Activated T-helper 1 cell treated with anti-CD3 and anti-CD28 coated beads, Interleukin-2, amount 50 U/mL, for 16 hours (primary cell): Measurements from ENCODE around the gene SLC2A8.

Experiments used
- DNase-seq, 2 donors: peaks; one replicate each; pipeline ENCODE4 v3.0.0-alpha.2; 2020; ENCODE audit warnings: low read depth in 1 of 2, low spot score in 1 of 2

Gene SLC2A8

DNA sequence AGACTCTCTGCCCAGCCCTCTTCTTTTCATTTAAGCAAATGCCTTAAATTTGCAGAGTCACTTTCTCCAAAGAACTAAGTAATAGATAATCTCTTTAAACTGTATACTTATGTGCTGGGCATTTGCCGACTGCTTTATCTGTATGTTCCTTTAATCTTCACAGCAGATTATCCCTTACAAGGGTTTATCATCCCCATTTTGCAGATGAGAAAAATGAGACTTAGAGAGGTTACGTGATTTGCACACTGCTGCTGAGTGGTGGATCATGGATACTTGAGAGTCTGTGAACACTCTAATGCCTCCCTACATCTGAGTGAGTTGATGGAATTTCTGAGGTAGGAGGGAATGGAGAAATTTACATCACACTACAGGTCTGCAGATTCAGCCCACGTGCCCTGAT lies 31.4 kb downstream of the SLC2A8 start:
- DNase-seq = no peak

DNA sequence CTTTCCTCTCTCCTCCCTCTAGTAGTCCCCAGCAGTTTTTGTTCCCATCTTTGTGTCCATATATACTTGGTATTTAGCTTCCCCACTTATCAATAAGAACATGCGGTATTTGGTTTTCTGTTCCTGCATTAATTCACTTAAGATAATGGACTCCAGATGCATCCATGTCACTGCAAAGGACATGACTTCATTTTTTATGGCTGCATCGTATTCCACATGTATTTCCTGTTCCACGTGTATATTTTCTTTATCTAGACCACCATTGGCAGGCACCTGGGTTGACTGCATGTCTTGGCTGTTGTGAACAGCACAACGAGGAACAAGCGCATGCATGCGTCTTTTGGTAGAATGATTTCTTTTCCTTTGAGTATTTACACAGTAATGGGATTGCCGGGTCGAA lies 33.4 kb downstream of the SLC2A8 start:
- no peak for DNase-seq

DNA sequence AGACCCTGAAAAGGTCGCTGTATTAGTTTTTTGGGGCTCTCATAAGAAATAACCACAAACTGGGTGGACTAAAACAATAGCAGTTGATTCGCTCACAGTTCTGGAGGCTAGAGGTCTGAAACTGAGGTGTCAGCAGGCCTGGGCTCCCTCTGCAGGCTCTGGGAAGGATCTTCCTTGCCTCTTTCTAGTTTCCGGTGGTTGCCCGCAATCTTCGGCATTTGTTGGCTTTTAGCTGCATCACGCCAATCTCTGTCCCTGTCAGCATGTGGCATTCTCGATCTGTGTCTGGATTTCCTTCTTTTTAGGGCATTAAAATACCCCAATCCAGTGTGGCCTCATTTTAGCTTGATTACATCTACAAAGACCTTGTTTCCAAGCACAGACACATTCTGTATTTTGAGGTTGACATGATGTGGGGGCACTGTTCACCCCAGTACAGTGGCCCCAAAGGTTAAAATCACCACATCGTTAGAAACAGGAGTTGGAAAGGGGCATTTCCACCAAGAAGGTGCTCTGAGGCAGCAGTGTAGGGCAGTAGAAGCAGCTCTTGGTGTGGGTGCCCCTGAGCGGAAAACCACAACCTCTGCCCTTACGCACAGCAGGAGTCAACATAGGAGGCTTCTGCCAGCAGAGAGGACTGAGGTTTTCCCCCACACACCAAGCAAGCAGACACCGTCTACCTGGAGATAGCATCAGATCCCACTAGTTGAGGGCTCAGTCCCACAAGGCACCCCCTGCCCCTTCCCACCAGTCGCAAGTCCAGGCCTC lies 40.7 kb downstream of the SLC2A8 start:
- no peak for DNase-seq

DNA sequence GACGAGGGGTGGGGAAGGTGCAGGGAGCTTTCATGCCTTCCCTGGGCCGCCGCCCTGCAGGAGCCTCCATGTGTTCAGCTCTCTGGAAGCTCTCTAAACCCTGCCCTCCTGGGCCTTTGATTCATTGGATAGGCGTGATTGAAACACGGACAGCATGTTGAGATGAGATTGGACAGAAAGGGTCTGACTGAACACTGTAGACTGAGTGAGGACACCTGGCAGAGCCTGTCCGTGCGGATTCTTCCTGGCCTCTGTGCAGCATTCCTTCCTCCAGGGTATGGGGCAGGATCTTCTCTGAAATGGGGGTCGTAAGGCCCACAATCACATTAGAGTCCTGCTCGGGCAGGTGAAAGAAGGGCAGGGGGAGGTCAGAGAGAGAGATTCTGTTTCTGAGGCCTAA lies 41.4 kb downstream of the SLC2A8 start:
- DNase-seq = no peak

DNA sequence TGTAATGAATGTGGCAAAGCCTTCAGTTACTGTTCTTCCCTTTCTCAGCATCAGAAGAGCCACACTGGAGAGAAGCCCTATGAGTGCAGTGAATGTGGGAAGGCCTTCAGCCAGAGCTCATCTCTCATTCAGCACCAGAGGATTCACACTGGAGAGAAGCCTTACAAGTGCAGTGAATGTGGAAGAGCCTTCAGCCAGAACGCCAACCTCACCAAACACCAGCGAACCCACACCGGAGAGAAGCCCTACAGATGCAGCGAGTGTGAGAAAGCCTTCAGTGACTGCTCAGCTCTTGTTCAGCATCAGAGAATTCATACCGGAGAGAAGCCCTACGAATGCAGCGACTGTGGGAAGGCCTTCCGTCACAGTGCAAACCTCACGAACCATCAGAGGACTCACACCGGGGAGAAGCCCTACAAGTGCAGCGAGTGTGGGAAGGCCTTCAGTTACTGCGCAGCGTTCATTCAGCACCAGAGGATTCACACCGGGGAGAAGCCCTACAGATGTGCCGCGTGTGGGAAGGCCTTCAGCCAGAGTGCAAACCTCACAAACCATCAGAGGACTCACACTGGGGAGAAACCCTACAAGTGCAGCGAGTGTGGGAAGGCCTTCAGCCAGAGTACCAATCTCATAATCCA lies 47.4 kb downstream of the SLC2A8 start:
- DNase-seq = no peak

DNA sequence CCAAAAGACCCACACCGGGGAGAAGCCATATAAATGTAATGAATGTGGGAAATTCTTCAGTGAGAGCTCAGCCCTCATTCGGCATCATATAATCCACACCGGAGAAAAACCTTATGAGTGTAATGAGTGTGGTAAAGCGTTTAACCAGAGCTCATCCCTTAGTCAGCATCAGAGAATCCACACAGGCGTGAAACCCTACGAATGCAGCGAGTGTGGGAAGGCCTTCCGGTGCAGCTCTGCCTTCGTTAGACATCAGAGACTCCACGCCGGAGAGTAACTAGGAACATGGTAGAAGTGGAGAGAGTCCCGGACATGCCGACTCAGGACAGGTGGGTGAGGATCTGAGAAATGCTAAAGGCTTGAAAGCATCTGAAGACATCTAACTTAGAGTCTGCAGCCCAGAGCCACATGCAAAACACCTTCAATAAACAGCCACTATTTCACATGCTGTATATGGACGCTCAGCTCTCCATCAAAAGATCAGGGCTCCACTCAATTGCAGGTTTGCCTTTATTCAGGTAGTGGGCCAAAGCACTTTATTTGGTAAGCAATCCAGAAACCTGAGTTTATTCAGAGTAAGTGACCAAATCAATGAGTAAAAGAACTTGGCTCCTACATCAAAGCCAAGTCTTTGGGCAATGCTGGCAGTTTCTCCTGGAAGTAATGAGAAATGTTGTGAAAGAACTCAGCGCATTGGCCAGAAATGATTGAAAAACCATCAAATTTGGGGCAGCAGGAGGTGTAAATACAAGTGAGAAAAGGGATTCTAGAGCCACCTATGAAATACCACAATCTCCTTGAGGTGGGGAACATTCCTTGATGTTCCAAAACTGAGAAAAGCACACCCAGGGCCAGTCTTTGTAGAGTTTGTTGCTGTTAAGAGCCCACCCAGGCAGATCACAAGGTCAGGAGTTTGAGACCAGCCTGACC lies 48.2 kb downstream of the SLC2A8 start:
- DNase-seq = no peak

DNA sequence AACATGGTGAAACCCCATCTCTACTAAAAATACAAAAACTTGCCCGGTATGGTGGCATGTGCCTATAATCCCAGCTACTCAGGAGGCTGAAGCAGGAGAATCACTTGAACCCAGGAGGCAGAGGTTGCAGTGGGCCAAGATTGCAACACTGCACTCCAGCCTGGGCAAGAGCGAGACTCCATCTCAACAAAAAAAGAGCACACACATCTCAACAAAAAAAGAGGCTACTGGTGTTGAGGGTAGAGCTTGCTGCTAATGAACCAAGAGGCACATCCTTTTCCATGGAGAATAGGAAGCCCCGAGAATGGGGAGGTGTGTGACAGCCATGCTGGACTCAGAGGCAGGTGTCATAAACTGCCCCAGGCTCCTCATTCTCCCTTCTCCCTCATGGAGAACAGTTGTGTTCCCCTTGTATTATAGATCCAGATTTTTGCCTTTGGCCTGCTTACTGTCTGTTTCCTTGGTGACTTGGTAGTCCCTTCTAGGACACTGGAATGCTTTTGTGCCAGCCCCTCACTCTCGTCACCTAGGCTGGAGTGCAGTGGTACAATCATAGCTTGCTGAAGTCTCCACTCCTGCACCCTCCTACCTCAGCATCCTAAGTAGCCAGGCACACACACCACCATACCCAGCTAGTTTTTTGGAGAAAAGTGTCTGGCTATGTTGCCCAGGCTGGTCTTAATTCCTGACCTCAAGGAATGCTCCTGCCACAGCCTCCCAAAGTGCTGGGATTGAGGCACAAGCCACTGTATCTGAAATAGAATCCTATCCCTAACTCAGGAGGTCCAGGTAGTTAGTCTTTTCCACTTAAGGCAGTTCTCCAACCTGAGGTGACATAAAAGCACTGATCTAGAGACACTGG lies 49.1 kb downstream of the SLC2A8 start:
- DNase-seq = no peak

DNA sequence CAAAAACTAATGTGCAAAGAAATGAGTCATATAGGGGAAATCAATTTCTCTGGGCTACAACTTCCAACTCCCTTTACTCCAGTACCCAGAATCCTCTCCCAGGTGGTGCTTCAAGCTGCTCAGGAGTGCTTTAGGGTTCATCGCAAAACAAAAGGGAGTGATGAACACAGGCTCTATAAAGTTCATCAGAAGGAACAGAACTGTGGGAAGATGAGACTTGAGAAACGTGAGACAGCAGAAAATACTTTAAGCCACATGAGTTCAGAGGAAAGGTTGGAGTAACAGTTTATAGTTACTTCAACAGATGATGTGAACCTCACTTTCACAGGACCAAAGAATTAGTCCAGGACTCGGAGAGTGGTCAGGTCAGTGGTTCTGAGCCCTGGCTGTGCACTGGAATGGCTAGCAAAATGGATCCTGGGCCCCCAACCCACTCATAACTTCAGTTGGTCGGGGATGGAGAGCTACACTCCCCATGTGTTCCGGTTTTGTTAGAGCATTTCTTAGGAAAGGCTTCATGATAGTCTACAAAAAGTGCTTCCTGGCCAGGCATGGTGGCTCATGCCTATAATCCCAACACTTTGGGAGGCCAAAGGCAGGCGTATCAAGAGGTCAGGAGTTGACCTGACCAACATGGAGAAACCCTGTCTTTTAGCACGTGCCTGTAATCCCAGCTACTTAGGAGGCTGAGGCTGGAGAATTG lies 49.9 kb downstream of the SLC2A8 start:
- no peak for DNase-seq

DNA sequence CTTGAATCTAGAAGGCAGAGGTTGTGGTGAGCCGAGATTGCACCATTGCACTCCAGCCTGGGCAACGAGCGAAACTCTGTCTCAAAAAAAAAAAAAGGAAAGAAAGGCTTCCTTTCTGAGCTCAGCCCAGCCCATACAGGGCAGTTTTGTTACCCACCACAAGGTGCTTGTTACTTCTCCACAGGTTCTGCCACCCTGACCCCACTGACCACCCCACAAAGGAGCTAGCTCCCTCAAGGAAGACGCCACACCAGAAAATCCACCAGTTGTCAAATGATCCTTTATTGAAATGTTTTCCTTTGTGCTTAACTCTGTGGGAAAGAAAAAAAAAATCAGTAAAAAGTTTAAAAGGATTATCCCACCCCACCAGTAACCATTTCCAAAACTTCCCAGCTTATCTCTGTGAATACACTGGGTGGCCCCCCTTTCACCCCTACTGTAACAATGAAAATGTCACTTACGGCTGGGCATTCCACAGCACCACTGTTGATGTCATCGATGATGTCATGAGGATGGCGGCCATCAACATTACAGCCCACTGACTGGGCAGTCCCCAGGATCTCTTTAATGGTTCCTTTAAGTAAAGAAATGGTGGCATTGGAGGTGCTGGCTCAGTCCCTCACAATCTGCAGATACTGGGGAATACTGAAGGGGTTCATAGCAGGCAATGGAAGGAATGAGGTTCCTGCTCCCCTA lies 50.6 kb downstream of the SLC2A8 start:
- no peak for DNase-seq

DNA sequence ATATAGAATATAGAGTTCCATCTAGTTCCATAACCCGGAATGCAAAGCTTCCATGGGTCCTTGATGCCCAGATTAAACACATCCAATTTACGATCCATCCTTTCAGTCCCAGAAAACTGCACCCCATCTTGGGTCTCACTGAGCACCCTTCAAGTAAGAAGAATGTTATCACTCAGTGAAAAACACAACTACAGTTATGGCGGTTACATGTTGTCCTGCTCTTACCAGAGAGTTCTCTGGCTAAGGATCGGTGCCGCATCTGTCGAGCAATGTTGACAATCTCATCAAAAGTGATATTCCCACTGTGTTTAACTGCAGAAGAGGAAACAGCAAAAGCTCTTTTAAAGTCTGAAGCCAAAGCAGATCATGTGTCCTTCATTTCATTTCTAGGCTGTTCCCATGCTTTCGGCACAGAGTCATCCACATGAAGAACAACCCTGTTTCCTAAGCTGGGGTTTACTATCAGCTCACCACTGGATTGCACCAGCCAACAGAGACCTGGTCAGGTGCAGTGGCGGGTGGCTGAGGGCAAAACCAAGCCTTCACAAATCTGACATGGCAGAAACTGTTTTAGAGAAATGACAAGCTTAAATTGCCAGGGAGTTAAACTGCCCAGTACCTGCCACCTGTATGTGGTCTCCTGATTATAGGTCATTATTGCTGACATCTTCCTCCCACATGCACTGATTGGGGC lies 51.3 kb downstream of the SLC2A8 start:
- DNase-seq = no peak

DNA sequence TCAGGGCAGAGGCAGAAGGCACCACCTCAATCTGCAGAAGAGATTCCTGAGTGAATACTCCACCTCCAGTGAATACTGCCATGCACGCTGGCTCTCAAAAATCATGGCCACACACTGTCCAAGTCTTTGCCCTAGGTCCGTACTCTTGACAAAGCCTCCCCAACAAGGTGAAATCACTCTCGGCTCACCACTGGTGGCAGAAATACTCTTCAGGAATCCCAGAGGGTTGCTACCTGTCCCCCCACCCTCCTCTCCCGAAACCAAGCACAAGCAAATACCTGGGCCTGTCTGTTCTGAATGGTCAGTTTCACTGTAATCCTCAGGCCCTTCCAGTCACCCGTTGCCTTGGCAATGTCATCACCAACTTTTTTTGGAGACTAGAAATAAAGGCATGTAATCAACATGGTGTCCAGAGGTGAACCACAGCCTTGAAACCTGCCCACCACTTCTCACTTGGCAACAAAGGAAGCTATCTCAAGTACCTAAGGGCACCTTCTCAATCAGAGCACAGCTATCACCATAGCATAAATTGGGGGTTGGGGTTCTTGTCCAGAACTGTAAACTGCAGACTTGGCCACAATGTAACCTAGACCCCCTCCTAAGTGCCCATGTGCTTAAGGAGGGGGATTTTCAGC lies 52.5 kb downstream of the SLC2A8 start:
- DNase-seq = no peak

DNA sequence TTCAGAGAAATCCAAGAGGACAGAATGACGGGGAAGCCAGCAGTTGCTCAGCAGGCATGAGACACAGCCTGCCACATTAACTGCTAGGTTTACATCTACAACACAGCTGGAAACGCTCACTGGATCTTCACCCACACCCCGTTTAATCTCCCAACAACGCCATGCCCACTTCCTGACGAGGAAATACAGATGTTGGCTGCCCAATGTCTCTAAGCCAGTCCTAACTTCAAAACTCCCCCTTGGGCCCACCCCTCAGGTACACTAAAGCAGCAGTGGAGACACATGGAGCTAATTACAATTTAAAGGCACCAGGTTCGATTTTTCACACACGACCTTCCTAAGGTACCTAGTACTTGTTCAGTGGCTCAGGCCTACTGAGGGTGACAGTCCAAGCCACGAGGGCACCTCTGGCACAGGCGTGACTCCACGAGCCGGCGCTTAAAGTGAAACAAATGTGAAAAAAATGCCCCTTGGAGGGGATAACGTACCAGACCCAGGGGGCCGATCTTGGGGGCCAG lies 53.3 kb downstream of the SLC2A8 start:
- no peak for DNase-seq

DNA sequence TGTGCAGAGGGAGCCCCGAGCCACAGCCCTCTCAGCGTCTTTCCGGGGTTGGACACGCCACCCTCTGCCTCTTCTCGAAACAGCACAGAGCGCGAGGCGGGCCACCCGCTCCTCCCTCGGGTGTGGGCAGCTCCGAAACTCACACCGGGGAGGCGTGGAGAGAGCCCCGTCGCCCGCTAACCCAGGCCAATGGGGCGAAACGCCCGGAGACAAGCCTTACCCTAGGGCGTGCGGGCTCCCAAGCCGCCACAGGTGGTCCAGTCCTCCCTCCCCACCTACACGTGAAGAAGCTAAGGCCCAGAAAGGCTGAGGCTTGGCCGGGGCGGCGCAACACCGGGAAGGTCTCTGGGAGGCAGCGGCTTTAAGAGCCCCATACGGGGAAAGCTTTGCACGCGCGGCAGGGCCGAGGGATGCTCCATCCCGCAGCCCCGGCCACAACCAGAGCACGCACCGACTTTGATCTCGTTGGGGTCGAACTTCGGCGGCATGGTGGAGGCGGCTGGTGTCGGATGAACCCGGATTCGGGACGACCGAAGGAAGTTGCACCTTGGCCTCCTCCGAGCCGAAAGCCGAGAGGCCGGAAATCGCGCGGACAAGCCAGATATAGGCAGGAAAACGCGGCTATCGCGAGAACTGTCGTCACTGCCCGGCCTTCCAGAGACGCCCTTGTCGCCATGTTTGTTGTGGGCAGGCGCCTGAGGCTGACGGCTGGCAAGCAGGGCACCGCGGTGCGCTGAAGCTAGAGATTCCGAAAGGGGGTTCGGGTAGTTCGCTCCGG lies 54.0 kb downstream of the SLC2A8 start, which contains the start of the genes LRSAM1 and RPL12:
LRSAM1 (plus strand) TSS at position 681 of the 778 bp plus-strand sequence. CDS start 3,018 bp downstream, outside the sequence.
RPL12 (minus strand) TSS at position 577 of the 778 bp plus-strand sequence; CDS start at position 488, 89 bp downstream.
- peak; percentile 97 to 100 for DNase-seq

DNA sequence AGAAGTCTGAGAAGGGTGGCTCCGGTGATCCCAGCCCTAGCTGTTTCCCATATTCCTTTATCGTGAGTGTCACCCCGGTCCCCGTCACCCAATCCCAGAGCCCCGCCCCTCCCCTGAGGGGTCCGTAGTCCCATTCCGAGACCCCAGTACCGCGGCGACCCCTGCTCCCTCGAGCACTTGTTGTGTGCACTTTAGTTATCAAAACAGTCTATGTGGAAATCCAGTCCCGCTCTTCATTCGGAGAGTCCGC lies 54.6 kb downstream of the SLC2A8 start:
- no peak for DNase-seq

DNA sequence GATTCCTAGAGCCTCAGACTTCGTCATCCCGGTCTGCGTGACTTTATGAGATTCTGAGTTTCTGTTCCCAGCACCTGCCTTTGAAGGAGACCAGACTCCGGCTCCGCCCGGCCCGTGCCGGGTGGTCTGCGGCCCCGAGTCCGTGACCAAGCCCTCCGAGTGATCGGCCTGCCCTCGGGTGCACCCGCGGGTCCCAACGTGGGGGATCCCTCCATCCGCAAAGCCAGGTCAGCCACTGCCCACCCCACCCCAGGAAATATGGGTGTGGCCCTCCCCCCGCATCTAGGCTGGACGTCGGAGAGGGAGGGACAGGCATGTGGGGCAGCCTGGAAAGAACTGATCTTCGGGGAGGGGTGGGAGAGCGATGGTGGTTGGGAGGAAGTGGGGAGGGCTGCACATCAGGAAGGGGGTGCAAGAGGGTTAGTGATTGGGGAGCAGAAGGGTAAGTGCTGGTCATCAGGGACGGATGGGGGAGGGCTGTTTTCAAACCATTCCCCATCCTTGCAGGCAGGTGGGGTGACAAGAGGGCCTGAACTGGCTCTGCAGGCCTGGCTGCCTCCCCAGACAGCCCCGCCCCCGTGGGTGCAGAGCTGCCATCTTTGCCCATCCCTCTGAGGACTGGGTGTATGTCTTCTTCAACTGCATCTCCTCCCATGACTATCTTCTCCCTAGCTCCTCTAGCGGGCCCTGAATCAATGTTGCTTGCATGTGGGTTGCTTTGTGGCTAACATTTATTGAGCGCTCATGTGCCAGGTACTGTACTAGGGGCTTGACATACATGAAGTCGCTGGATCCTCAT lies 55.1 kb downstream of the SLC2A8 start:
- DNase-seq = no peak

DNA sequence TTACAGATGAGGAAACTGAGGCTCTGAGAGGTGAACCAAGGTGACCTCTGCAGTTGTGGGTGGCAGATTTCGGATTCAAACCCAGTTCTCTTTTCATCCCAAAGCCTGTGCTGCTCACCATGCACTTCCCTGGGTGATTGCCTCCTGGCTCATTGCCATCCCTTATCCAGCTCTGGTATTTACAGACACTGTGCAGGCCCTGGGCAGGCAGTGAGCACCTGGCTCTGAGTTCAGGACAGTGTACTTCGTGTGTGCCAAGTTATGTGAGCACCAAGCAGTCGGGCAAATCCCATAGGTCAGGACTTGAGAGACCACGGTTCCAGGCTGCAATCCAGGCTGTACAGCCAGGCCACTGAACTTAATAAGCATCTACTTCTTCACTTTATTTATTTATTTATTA lies 55.7 kb downstream of the SLC2A8 start:
- DNase-seq = no peak
